GM23338 (cell line): ENCODE results near the gene PXT1. TPM values are rescaled to one million over a fixed set of nuclear protein-coding genes. Genes with fewer than 3 reads are reported as not detected.

Source experiments
- ATAC-seq: fragments of 200-7000 bp; cut with Tn5 transposase; 3 replicates; pipeline ENCODE4 v1.9.1; 2020
- DNase-seq: peaks from one replicate; pipeline ENCODE4 v3.0.0-alpha.2; 2015; ENCODE audit warnings: low spot score
- H2AFZ ChIP-seq: fragments of 200-600 bp; sonication (generic); 2 replicates; pipeline ENCODE4 v1.8.0; 2016; ENCODE audit warnings: antibody characterized with exemption, mild to moderate bottlenecking, moderate library complexity
- H3F3A ChIP-seq: fragments of 200-600 bp; sonication (generic); replicated peaks from 2 replicates; pipeline ENCODE4 v1.8.0; 2017; ENCODE audit warnings: antibody characterized with exemption, mixed run types, low read depth
- H3K27ac ChIP-seq: fragments of 200-600 bp; sonication (generic); 2 replicates; pipeline ENCODE4 v1.6.1; 2016; ENCODE audit warnings: low read depth
- H3K27me3 ChIP-seq: fragments of 200-600 bp; sonication (generic); 2 replicates; pipeline ENCODE4 v1.8.0; 2016; ENCODE audit warnings: mild to moderate bottlenecking, mixed run types, moderate library complexity; ENCODE audit not compliant: insufficient read depth
- H3K36me3 ChIP-seq: fragments of 200-600 bp; sonication (generic); 2 replicates; pipeline ENCODE4 v1.8.0; 2016; ENCODE audit warnings: mild to moderate bottlenecking; ENCODE audit not compliant: insufficient read depth
- H3K4me1 ChIP-seq: fragments of 200-600 bp; sonication (generic); 2 replicates; pipeline ENCODE4 v1.8.0; 2016; ENCODE audit warnings: mild to moderate bottlenecking, moderate library complexity; ENCODE audit not compliant: insufficient read depth
- H3K4me2 ChIP-seq: fragments of 200-600 bp; sonication (generic); 2 replicates; pipeline ENCODE4 v1.7.1; 2017; ENCODE audit warnings: mixed run types
- H3K4me3 ChIP-seq: fragments of 200-600 bp; sonication (generic); 2 replicates; pipeline ENCODE4 v1.6.1; 2016; ENCODE audit warnings: mixed run types
- H3K79me2 ChIP-seq: fragments of 200-600 bp; sonication (generic); replicated peaks from 2 replicates; pipeline ENCODE4 v1.8.0; 2017; ENCODE audit warnings: mild to moderate bottlenecking; ENCODE audit not compliant: insufficient read depth
- H3K9me2 ChIP-seq: fragments of 200-600 bp; sonication (generic); 2 replicates; pipeline ENCODE4 v1.8.0; 2017; ENCODE audit not compliant: insufficient read depth
- H4K20me1 ChIP-seq: fragments of 200-600 bp; sonication (generic); replicated peaks from 2 replicates; pipeline ENCODE4 v1.8.0; 2017; ENCODE audit warnings: mild to moderate bottlenecking; ENCODE audit not compliant: insufficient read depth
- H3K27ac Mint-ChIP-seq: 2 replicates; pipeline ENCODE4 v1.8.0; 2020; ENCODE audit warnings: inconsistent platforms, mild to moderate bottlenecking, moderate library complexity, mixed read lengths
- H3K27me3 Mint-ChIP-seq: 3 replicates; pipeline ENCODE4 v1.8.0; 2022; ENCODE audit warnings: low read depth, mild to moderate bottlenecking, moderate library complexity, mixed read lengths, inconsistent platforms; ENCODE audit not compliant: insufficient read depth, poor library complexity
- H3K36me3 Mint-ChIP-seq: 3 replicates; pipeline ENCODE4 v1.8.0; 2021; ENCODE audit warnings: low read depth, mild to moderate bottlenecking, inconsistent platforms, moderate library complexity, mixed read lengths
- H3K4me1 Mint-ChIP-seq: 3 replicates; pipeline ENCODE4 v1.8.0; 2020; ENCODE audit warnings: mild to moderate bottlenecking, inconsistent platforms, mixed read lengths
- H3K4me3 Mint-ChIP-seq: 3 replicates; pipeline ENCODE4 v1.8.0; 2021; ENCODE audit warnings: moderate library complexity, mild to moderate bottlenecking, inconsistent platforms, mixed read lengths
- H3K9me3 Mint-ChIP-seq: 3 replicates; pipeline ENCODE4 v1.8.0; 2020; ENCODE audit warnings: moderate library complexity, mild to moderate bottlenecking, inconsistent platforms, mixed read lengths
- ETS1 ChIP-seq: IDR thresholded peaks from 2 replicates; pipeline ENCODE4 v1.6.1; 2016; ENCODE audit warnings: antibody characterized with exemption
- JUNB ChIP-seq: IDR thresholded peaks from one replicate; pipeline ENCODE4 v1.6.1; 2016; ENCODE audit warnings: antibody characterized with exemption; ENCODE audit not compliant: unreplicated experiment
- NANOG ChIP-seq: IDR thresholded peaks from 2 replicates; pipeline ENCODE4 v1.6.1; 2016; ENCODE audit warnings: antibody characterized with exemption, borderline replicate concordance
- STAT1 ChIP-seq: IDR thresholded peaks from one replicate; pipeline ENCODE4 v1.6.1; 2016; ENCODE audit warnings: antibody characterized with exemption; ENCODE audit not compliant: unreplicated experiment
- ZNF331 ChIP-seq: fragments of 250-450 bp; sonication (Bioruptor Pico); IDR thresholded peaks from 2 replicates; pipeline ENCODE4 v1.5.0; 2020; ENCODE audit warnings: low read depth, mild to moderate bottlenecking, moderate library complexity
- ZNF462 ChIP-seq: fragments of 250-450 bp; sonication (Bioruptor Pico); IDR thresholded peaks from 2 replicates; pipeline ENCODE4 v1.5.0; 2020; ENCODE audit warnings: mild to moderate bottlenecking, moderate library complexity
- polyA plus RNA-seq: library from polyadenylated mRNA; unstranded; fragments of >200 nt; fragmentation: Nextera tagmentation; extraction: Ambion mirVana; gene quantifications from 2 replicates; pipeline ENCODE4 v1.2.1, GENCODE V29; 2016
- total RNA-seq: library from RNA; depleted of rRNA; stranded (reverse); fragments of >200 nt; shearing (Covaris generic); gene quantifications from 2 replicates; pipeline ENCODE4 v1.2.3, GENCODE V29; 2014

Gene PXT1
- total and polyA plus RNA-seq, 2 experiments from 2014 or later: 0.14 TPM; not detected in 1

GRCh38 chr6:36469946-36470345 lies 27.3 kb upstream of the PXT1 start:
- H3F3A ChIP-seq: no peaks in the 10 kb centered on the region
- DNase-seq: no peak
- no peaks in the 10 kb centered on the region; the same call in 2 of the 3 replicates for H3K9me3 Mint-ChIP-seq
- H3K27me3 Mint-ChIP-seq: no peaks in the 10 kb centered on the region
- no peaks in the 10 kb centered on the region; the same call in 2 of the 3 replicates for H3K4me1 Mint-ChIP-seq
- H3K79me2 ChIP-seq: peaks cover 56% of the 10 kb centered on the region
- TF ChIP-seq ETS1 (no peak), ZNF462 (CRISPR knock-in tag) (no peak), JUNB (no peak), ZNF331 (no peak), STAT1 (no peak), NANOG (no peak)
- H3K36me3 Mint-ChIP-seq: peaks cover 21% of the 10 kb centered on the region; the same call in 2 of the 3 replicates
- no peaks in the 10 kb centered on the region for H3K9me2 ChIP-seq
- no peak overlapping the region for H2AFZ ChIP-seq
- no peak overlapping the region for H3K27ac Mint-ChIP-seq
- H3K4me3 ChIP-seq: no peak overlapping the region
- H4K20me1 ChIP-seq: peaks cover 4% of the 10 kb centered on the region; the same call in 1 of the 2 replicates
- no peaks in the 10 kb centered on the region for H3K36me3 ChIP-seq
- no peak overlapping the region for H3K4me2 ChIP-seq
- H3K4me3 Mint-ChIP-seq: no peak overlapping the region
- H3K27me3 ChIP-seq: no peaks in the 10 kb centered on the region
- peak overlapping the region; percentile 72; the same call in 1 of the 2 replicates for H3K27ac ChIP-seq
- ATAC-seq: no peak
- no peaks in the 10 kb centered on the region for H3K4me1 ChIP-seq
